HepG2 (cell line): Measurements from ENCODE around the gene DGKG. TPM values are rescaled to one million over a fixed set of nuclear protein-coding genes. Genes with fewer than 3 reads are reported as not detected.

Experiments
- BCLAF1 ChIP-seq: fragments of 450-650 bp; IDR thresholded peaks from 2 replicates; pipeline ENCODE4 v1.6.1; 2017; ENCODE audit warnings: mild to moderate bottlenecking
- GATAD1 ChIP-seq: IDR thresholded peaks from 2 replicates; pipeline ENCODE4 v1.6.1; 2016; ENCODE audit warnings: missing genetic modification reagents, missing compliant biosample characterization
- ISX ChIP-seq: sonication (generic); formaldehyde crosslinking; conservative IDR thresholded peaks from 2 replicates; pipeline ENCODE4 v1.5.0; 2020; ENCODE audit warnings: missing genetic modification reagents
- PAXIP1 ChIP-seq: sonication (generic); formaldehyde crosslinking; conservative IDR thresholded peaks from 2 replicates; pipeline ENCODE4 v1.4.0; 2020; ENCODE audit warnings: mild to moderate bottlenecking, missing genetic modification reagents, moderate library complexity
- REST ChIP-seq, 2 experiments: IDR thresholded peaks; 2 replicates each; pipeline ENCODE4 v1.6.1; 2011 to 2012; ENCODE audit warnings: low read length in 2 of 2, borderline replicate concordance in 1 of 2, low read depth in 1 of 2, mild to moderate bottlenecking in 1 of 2, moderate library complexity in 1 of 2
- RFXAP ChIP-seq: sonication (generic); formaldehyde crosslinking; IDR thresholded peaks from 2 replicates; pipeline ENCODE4 v1.4.0; 2020; ENCODE audit warnings: missing genetic modification reagents, borderline replicate concordance
- ZMYM2 ChIP-seq: sonication (generic); formaldehyde crosslinking; IDR thresholded peaks from 2 replicates; pipeline ENCODE4 v1.8.0; 2022; ENCODE audit warnings: mild to moderate bottlenecking, missing genetic modification reagents
- ZNF460 ChIP-seq: sonication (generic); formaldehyde crosslinking; IDR thresholded peaks from 2 replicates; pipeline ENCODE4 v1.5.1; 2020; ENCODE audit warnings: missing genetic modification reagents, mild to moderate bottlenecking, borderline replicate concordance
- ZNF629 ChIP-seq: sonication (generic); formaldehyde crosslinking; conservative IDR thresholded peaks from 2 replicates; pipeline ENCODE4 v1.5.0; 2020; ENCODE audit warnings: missing genetic modification reagents
- ZNF678 ChIP-seq: sonication (generic); formaldehyde crosslinking; IDR thresholded peaks from 2 replicates; pipeline ENCODE4 v1.4.0; 2020; ENCODE audit warnings: mild to moderate bottlenecking, missing genetic modification reagents
- ZNF788 ChIP-seq: sonication (generic); formaldehyde crosslinking; IDR thresholded peaks from 2 replicates; pipeline ENCODE4 v1.5.0; 2020; ENCODE audit warnings: mild to moderate bottlenecking, missing genetic modification reagents, borderline replicate concordance
- polyA plus RNA-seq, 8 experiments: library from polyadenylated mRNA; depleted of rRNA in 3 of 8; stranded (reverse) in 7 of 8; unstranded in 1 of 8; fragments of >200 nt; fragmentation: Illumina TruSeq in 4 of 8; extraction: Trizol in 4 of 8; gene quantifications; 2 replicates each; pipeline versions ENCODE4 v1.2.1 to v1.2.3, GENCODE V29; 2011 to 2016; ENCODE audit warnings: low read depth in 4 of 8, missing spikeins in 1 of 8, mixed read lengths in 1 of 8; ENCODE audit not compliant: insufficient read depth in 1 of 8
- total RNA-seq, 5 experiments: library from RNA; depleted of rRNA; stranded (reverse); fragments of >200 nt; fragmentation: Illumina TruSeq; extraction: Trizol; gene quantifications; 2 replicates each; pipeline ENCODE4 v1.2.3, GENCODE V29; 2016; ENCODE audit warnings: low read depth in 1 of 5
- TF ChIP-seq, protein P1 (sequence below): sonication (generic); formaldehyde crosslinking; IDR thresholded peaks from 2 replicates; pipeline ENCODE4 v1.5.1; 2020; ENCODE audit warnings: missing genetic modification reagents, mild to moderate bottlenecking, borderline replicate concordance
- TF ChIP-seq, protein P2 (sequence below): sonication (generic); formaldehyde crosslinking; conservative IDR thresholded peaks from 2 replicates; pipeline ENCODE4 v1.8.1; 2023; ENCODE audit warnings: missing genetic modification reagents

Gene DGKG
- total and polyA plus RNA-seq, 2 of the 13 experiments (the other 11 are each of a cell fraction or from before 2014, with no cell fraction given), result 3.8 to 6.2 TPM

DNA sequence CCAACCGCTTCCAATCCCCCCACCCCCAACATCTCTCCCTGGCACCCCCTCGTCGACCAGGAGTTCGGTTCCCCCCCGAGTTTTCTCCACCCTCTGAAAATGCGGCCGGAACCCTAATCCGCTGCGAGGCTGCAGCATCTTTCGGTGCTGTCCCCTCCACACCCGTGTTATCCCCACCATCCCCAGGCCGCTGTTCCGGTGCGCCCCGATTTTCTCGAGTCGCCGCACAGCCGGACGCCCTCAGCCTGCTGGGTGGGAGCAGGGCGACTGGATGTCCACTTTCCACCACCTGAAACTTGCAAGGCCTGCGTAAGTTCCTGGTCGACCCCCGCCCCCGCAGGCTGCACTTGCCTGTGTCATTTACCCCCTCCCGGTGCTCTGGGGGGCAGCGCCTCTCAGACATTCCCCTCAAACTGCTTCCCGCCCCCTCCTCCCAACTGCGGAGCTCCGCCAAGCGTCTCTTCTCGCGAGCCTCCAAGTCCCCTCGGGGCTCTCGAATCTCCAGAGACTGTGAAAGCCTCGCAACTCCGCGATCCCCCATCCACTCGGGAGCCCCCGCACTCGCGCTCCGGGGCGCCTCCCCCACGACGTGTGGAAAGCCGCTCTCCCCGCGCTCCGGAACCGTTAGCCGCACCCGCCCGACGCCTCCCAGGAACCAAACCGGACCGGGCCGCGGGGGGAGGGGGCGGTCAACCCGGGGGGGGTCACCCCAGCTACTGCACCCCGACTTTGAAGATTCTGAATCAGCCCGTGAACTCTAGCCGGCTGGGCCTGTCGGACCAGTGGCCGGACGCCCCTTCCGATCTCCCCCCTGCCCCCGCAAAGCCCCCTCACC is 253.7 kb downstream of the DGKG start (continued):
- TF ChIP-seq REST (IDR thresholded peaks at IDR 0.05; ENCODE audit: borderline replicate concordance in 1 of 2, low read depth in 1 of 2, low read length in 2 of 2), result no peak
- TF ChIP-seq GATAD1 (CRISPR knock-in tag), result no peak
- TF ChIP-seq, protein P1, sequence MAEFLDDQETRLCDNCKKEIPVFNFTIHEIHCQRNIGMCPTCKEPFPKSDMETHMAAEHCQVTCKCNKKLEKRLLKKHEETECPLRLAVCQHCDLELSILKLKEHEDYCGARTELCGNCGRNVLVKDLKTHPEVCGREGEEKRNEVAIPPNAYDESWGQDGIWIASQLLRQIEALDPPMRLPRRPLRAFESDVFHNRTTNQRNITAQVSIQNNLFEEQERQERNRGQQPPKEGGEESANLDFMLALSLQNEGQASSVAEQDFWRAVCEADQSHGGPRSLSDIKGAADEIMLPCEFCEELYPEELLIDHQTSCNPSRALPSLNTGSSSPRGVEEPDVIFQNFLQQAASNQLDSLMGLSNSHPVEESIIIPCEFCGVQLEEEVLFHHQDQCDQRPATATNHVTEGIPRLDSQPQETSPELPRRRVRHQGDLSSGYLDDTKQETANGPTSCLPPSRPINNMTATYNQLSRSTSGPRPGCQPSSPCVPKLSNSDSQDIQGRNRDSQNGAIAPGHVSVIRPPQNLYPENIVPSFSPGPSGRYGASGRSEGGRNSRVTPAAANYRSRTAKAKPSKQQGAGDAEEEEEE, result no peak
- TF ChIP-seq RFXAP (CRISPR knock-in tag), result no peak
- TF ChIP-seq, protein P2, sequence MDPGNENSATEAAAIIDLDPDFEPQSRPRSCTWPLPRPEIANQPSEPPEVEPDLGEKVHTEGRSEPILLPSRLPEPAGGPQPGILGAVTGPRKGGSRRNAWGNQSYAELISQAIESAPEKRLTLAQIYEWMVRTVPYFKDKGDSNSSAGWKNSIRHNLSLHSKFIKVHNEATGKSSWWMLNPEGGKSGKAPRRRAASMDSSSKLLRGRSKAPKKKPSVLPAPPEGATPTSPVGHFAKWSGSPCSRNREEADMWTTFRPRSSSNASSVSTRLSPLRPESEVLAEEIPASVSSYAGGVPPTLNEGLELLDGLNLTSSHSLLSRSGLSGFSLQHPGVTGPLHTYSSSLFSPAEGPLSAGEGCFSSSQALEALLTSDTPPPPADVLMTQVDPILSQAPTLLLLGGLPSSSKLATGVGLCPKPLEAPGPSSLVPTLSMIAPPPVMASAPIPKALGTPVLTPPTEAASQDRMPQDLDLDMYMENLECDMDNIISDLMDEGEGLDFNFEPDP (CRISPR knock-in tag), result no peak
- no peak for TF ChIP-seq ZNF460
- TF ChIP-seq ISX (CRISPR knock-in tag), result no peak
- no peak for TF ChIP-seq BCLAF1
- no peak; the same call in 1 of the 2 replicates for TF ChIP-seq ZNF788 (CRISPR knock-in tag)
- no peak for TF ChIP-seq ZMYM2 (CRISPR knock-in tag)
- TF ChIP-seq ZNF629 (CRISPR knock-in tag), result no peak
- TF ChIP-seq PAXIP1 (CRISPR knock-in tag), result no peak
- no peak for TF ChIP-seq ZNF678 (CRISPR knock-in tag)
